Activated T-cell treated with anti-CD3 and anti-CD28 coated beads for 24 hours (primary cell): ENCODE measurements around the gene TFG.
A peak's percentile ranks its signal among the peaks of the same experiment; 100 is the strongest.
"Not testable (repeated sequence)": the region's sequence is repeated elsewhere in the genome, so short reads cannot be mapped to it uniquely, and the experiment has no call there.

Experiments
- DNase-seq: peaks from one replicate; pipeline ENCODE4 v3.0.0-alpha.2; 2020; ENCODE audit warnings: low read depth

TFG gene

GRCh38 chr3:100708989-100709841 is at the start of gene TFG:
Gene TFG (plus strand): TSS chr3:100709494. CDS start chr3:100713686, 4,192 bp downstream.
- DNase-seq, result peak; percentile 96

DNA sequence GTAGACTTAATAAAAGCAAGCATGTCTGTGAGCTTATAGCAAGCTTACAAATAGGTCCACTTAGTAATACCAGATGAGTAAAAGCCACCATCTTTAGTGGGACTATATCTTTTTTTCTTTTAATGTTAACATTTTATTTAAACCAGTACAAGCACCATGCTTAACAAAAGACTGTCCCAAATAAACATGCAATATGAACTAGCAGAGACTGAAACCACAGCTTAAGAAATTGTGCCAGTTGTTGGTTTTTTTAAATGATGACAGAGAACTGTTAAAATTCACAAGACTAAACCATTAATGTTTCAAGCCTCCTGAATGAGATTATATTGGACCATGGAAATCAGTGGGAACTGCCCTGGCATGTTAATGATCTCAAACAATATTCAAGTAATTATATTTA is 48.0 kb upstream of the TFG start:
- DNase-seq, result not testable (repeated sequence)

DNA sequence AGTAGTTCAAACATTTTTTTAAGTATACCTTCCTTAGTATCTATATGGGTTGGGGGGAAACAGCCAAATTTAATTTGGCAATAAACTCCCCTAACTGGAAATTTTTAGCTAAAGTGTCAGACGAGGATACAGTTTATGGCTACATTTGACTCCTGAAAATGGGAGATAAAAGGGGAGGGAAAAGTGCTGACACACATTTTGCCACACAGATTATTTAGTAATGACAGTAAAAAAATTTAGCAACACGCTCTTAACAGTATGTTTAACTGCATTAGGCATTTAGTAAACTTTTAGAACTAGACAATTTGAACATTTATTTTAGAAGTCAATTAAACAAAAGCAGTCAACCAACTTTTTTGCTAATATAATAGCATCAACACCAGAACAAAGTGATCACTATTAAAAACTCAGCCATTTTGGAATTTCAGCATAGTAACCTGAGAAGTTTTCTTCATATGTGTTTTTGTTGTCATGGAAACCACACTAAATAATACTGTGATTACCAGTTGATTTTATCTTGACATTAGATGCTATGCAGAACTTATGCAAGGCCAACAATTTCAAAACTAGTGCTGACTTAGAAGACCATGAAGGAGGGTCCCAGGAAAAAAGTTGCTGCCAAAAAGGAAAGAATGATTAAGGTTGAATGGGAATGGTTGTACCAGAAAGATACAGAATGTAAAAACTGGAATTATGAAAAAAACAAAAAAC is 47.0 kb upstream of the TFG start:
- DNase-seq, result no peak

GRCh38 chr3:100665230-100665629 is 44.1 kb upstream of the TFG start:
- DNase-seq, result no peak

GRCh38 chr3:100666699-100667098 is 42.6 kb upstream of the TFG start:
- DNase-seq, result not testable (repeated sequence)

DNA sequence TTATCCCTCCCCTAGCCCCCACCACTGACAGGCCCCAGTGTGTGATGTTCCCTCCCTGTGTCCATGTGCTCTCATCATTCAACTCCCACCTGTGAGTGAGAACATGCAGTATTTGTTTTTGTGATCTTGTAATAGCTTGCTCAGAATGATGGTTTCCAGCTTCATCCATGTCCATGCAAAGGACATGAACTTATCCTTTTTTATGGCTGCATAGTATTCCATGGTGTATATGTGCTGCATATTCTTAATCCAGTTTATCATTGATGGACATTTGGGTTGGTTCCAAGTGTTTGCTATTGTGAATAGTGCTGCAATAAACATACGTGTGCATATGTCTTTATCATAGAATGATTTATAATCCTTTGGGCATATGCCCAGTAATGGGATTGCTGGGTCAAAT is 42.0 kb upstream of the TFG start:
- DNase-seq, result not testable (repeated sequence)

- DNase-seq, result not testable (repeated sequence)
Observed at GRCh38 chr3:100670995-100671394, 38.3 kb upstream of the TFG start.

- DNase-seq, result no peak
Observed at GRCh38 chr3:100681496-100681895, 27.8 kb upstream of the TFG start.

DNA sequence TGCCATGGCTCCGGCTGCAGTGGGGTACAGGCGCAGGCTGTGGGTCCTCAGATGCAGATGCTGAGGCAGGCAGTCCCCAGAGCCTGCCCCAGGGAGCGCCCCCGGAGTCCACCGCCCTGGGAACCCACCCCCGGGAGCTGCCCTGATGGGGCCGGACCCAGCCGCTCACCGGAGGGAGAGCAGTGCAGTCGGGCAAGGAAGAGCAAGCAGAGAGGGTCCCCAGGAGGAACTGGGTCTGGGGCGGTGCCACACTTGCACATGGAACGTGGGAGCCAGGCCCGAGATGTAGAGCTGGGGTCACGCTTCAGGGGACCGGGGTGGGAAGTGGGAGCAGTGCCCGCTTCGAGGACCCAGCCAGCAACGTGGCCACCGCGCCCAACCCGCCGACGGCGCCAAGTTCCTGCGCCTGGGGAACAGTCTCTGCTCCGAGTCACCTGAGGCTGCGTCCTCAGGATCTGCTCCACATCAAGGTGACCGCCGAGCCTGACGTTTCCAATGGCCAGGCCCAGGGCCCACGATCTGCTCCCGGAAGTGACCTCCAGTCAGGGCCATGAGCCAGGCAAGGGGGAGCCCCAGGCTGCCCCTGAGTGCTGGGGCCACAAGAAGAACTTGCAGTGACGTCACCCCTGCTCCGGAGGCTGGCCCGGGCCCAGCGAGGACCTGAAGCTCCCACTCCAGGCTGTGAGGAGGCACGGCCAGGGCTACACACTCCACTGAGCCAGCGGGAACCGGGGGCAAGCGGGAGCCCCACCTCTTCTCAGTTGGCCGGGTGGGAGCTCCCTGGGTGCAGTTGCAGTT is 27.0 kb upstream of the TFG start:
- no peak for DNase-seq

GRCh38 chr3:100682854-100683760 is 26.2 kb upstream of the TFG start:
- DNase-seq, result no peak

GRCh38 chr3:100693225-100693624 is 16.1 kb upstream of the TFG start:
- DNase-seq, result no peak

DNA sequence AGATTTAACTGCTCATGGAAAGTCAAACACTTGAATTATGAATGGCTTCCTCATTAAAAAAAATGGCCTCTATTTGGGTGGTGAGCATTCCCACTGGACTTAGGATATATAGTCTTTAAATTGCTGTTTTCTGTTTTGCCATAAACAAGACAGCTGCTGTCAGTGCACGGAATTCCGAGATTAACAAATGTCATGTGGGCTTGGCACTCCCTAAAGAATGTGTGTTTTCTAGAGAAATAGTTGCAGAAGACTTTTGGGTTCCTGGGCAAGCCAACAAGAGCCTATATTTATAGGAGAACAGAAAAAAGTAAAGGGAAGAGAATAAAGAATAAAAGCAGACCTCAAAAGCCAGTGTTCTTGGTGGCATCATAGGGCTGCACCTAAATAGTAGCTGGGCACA is 13.6 kb upstream of the TFG start:
- DNase-seq, result no peak

DNA sequence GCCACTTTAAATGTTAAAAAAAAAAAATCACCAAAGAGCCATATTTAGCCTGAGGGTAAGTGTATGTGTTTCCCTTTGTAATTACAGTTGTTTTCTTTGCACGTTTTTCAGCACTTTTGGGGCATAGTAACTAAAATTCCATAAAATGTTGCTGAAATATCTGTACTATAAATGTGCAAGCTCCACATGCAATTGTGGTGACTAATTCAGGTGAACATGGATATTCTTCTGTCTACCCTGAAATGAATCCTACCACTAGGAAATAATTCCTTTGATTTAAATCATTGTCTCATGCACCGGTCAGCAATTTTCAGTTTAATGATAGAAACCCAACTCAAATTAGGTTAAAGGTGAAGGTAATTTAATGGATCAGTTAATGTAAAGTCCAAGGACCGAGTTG is 13.1 kb upstream of the TFG start:
- DNase-seq, result no peak

- no peak for DNase-seq
Observed at GRCh38 chr3:100697172-100697571, 12.1 kb upstream of the TFG start.

GRCh38 chr3:100697723-100698285 is 11.5 kb upstream of the TFG start:
- no peak for DNase-seq

GRCh38 chr3:100698736-100699135 is 10.6 kb upstream of the TFG start:
- no peak for DNase-seq

DNA sequence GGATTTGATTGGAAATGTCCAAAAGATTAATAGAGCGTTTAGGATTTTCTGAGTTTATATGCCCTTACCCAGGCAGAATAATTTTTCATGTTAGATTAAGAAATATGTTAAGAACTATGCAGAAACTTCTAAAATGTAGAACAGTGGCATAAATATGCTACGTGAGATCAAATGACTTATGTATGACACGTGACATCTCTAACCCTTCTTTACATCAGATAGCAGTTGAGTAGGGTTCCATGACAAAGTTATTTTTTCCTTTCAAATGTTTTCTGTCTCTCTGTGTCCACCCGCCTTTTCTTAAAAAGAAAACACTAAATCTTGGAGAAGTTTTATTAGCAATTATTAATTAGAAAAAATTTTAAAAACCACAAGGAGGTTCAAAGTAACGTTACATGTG is 8.6 kb upstream of the TFG start:
- DNase-seq, result no peak

DNA sequence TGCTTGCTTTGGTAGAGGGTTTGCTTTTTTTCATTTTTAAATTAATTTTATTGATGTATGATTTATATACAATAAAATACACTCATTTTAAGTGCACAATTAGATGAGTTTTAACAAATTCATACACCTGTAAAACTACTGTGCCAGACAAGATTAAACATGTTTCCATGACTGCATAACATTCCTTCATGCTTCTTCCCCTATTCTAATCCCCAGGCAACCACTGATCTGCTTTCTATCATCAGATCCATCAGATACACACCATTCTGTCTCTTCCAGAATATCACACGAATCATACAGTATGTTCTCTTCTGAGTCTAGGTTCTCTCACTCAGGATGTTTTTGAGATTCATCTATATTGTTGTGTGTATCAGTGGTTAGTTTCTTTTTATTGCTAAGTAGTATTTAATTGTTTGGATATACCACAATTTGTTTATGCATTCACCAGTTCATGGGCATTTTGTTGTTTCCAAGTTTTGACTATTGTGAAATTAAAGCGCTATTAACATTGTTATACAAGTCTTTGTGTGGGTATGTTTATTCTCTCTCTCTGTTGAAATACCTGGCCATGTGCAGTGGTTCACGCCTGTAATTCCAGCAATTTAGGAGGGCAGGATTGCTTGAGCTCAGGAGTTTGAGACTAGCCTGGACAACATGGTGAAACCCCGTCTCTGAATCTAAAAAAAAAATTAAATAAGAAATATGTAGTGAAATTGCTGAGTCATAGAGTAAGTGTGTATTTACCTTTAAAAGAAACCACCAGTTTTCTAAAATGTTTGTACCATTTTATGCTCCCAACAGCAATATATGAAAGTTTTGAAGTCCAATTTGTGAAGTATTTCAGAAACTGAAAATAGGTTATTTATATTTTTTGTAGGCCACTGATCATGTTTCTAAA is 7.0 kb upstream of the TFG start:
- DNase-seq, result no peak

DNA sequence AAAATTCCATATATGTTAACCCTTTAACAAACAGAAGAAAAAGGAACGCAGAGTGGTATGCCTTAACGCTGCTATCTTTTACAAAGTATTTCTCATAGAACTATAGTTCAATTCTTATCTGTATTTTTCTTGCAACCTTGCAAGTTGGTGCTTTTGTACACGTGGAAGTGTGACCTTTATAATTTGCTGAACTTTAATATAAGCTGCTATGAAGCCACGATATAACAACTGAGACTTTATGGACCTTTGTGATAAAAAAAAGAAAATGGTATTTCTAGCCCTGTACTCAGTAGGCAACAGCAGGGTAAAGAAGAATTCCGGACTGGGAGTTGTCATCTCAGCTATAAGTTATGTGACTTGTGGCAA is 6.3 kb upstream of the TFG start:
- no peak for DNase-seq

DNA sequence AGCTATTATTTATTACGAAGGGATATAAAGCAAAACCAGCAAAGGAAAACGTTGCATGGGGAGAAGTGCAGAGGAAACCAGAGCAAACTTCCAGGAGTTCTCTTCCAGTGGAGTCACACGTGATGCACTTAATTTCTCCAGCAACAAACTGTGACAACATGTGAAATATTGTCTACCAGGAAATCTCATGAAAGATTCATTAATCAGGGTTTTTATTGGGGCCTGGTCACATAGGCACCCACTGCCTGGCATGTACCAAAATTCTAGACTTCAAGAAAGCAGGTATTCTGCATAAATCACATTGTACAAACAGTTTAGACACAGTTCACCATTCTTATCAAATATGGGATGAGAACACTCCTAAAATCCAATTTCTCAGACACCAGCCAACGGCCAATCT is 5.4 kb upstream of the TFG start:
- no peak for DNase-seq
